GM12878 (cell line): ENCODE results near the gene JMJD6. TPM values are rescaled to one million over a fixed set of nuclear protein-coding genes. Genes with fewer than 3 reads are reported as not detected.
"Not testable (repeated sequence)": the region's sequence is repeated elsewhere in the genome, so short reads cannot be mapped to it uniquely, and the experiment has no call there.

ENCODE experiments used
- ATAC-seq: fragments of 200-7000 bp; cut with Tn5 transposase; 3 replicates; pipeline ENCODE4 v1.9.1; 2020; ENCODE audit warnings: mild to moderate bottlenecking, moderate library complexity
- BruUV-seq: library from RNA; stranded (reverse); fragments of 400-500 nt; replicated peaks from 2 replicates; lab custom pipeline; 2021; lab: Mats Ljungman, UMichigan
- CTCF ChIA-PET: fragments of 300-600 bp; sonication (Branson Sonifier 250); formaldehyde crosslinking; extraction: SDS; loops from one replicate; lab custom pipeline; 2021; ENCODE audit warnings: inconsistent platforms; lab: Yijun Ruan, JAX
- POLR2A ChIA-PET: fragments of 350-600 bp; formaldehyde crosslinking; extraction: SDS; loops from one replicate; lab custom pipeline; 2021; ENCODE audit warnings: inconsistent platforms; lab: Charles Lee
- RAD21 ChIA-PET: fragments of 300-600 bp; sonication (Branson Sonifier 250); formaldehyde crosslinking; loops from one replicate; lab custom pipeline; 2023; ENCODE audit warnings: antibody characterized with exemption; ENCODE audit not compliant: unreplicated experiment; lab: Charles Lee
- SMC1A ChIA-PET: fragments of 300-600 bp; sonication (Branson Sonifier 250); formaldehyde crosslinking; loops from one replicate; lab custom pipeline; 2023; ENCODE audit not compliant: unreplicated experiment, uncharacterized antibody; lab: Charles Lee
- DNase-seq: peaks from one replicate; pipeline ENCODE4 v3.0.0-alpha.2; 2011; ENCODE audit warnings: low read depth, low spot score
- FAIRE-seq: peaks from 3 replicates; lab custom pipeline; 2011; peaks lifted over from hg19 to GRCh38; lab: Jason Lieb, UNC
- H2AFZ ChIP-seq: 2 replicates; pipeline ENCODE4 v1.6.0; 2011; ENCODE audit warnings: low read depth, low read length, control low read depth; ENCODE audit not compliant: control insufficient read depth
- H3K27ac ChIP-seq: 2 replicates; pipeline ENCODE4 v1.5.1; 2011; ENCODE audit warnings: control low read depth; ENCODE audit not compliant: control insufficient read depth, insufficient read depth
- H3K27me3 ChIP-seq, 2 experiments: replicated peaks in 1 of 2; 2 replicates each; pipeline versions ENCODE4 v1.6.0 to v1.6.1; 2011; ENCODE audit warnings: low read length in 1 of 2; ENCODE audit not compliant: control insufficient read depth in 2 of 2, insufficient read depth in 2 of 2
- H3K36me3 ChIP-seq, 2 experiments: 2 replicates each; pipeline ENCODE4 v1.5.1; 2011; ENCODE audit warnings: low read length in 1 of 2; ENCODE audit not compliant: control insufficient read depth in 2 of 2, insufficient read depth in 2 of 2
- H3K4me1 ChIP-seq: 2 replicates; pipeline ENCODE4 v1.6.1; 2011; ENCODE audit warnings: mild to moderate bottlenecking, low read length, moderate library complexity, mixed read lengths; ENCODE audit not compliant: control insufficient read depth, insufficient read depth
- H3K4me2 ChIP-seq: 2 replicates; pipeline ENCODE4 v1.6.0; 2011; ENCODE audit warnings: control low read depth; ENCODE audit not compliant: control insufficient read depth, insufficient read depth
- H3K4me3 ChIP-seq: fragments of 200-600 bp; sonication (generic); 2 replicates; pipeline ENCODE4 v1.5.1; 2016
- H3K79me2 ChIP-seq: 2 replicates; pipeline ENCODE4 v1.6.0; 2011; ENCODE audit warnings: low read length; ENCODE audit not compliant: control insufficient read depth, insufficient read depth
- H3K9ac ChIP-seq: 2 replicates; pipeline ENCODE4 v1.8.0; 2011; ENCODE audit warnings: low read length, control low read depth, mixed read lengths; ENCODE audit not compliant: control insufficient read depth, insufficient read depth
- H3K9me3 ChIP-seq: replicated peaks from 3 replicates; pipeline ENCODE4 v1.5.1; 2011; ENCODE audit warnings: mild to moderate bottlenecking, low read length; ENCODE audit not compliant: control insufficient read depth, insufficient read depth
- H4K20me1 ChIP-seq: 2 replicates; pipeline ENCODE4 v1.6.0; 2011; ENCODE audit not compliant: control insufficient read depth, insufficient read depth
- CBX5 ChIP-seq: sonication (generic); IDR thresholded peaks from 2 replicates; pipeline ENCODE4 v1.6.1; 2016; ENCODE audit warnings: low read depth, moderate library complexity, mild to moderate bottlenecking, inconsistent platforms
- CEBPB ChIP-seq, 2 experiments: fragments of 150-350 bp in 1 of 2; IDR thresholded peaks; 2 replicates each; pipeline ENCODE4 v1.6.1; 2012 to 2014; ENCODE audit warnings: low read depth in 2 of 2, low read length in 2 of 2, borderline replicate concordance in 1 of 2, inconsistent platforms in 1 of 2
- CREM ChIP-seq: IDR thresholded peaks from 2 replicates; pipeline ENCODE4 v1.6.1; 2014; ENCODE audit warnings: antibody characterized with exemption, low read depth
- FOXK2 ChIP-seq: fragments of 450-650 bp; IDR thresholded peaks from 2 replicates; pipeline ENCODE4 v1.6.1; 2017; ENCODE audit warnings: mild to moderate bottlenecking, moderate library complexity
- GATAD2B ChIP-seq: fragments of 450-650 bp; conservative IDR thresholded peaks from 2 replicates; pipeline ENCODE4 v1.6.1; 2017; ENCODE audit warnings: low read depth, mild to moderate bottlenecking, moderate library complexity
- MEF2B ChIP-seq: fragments of 450-650 bp; IDR thresholded peaks from 2 replicates; pipeline ENCODE4 v1.6.1; 2018; ENCODE audit warnings: mild to moderate bottlenecking, moderate library complexity; ENCODE audit not compliant: partially characterized antibody, poor library complexity, severe bottlenecking
- NFIC ChIP-seq: IDR thresholded peaks from 2 replicates; pipeline ENCODE4 v1.6.1; 2012; ENCODE audit warnings: low read depth, mild to moderate bottlenecking, inconsistent platforms, low read length, moderate library complexity
- ZNF217 ChIP-seq: fragments of 450-650 bp; IDR thresholded peaks from 2 replicates; pipeline ENCODE4 v1.6.1; 2017; ENCODE audit warnings: antibody characterized with exemption, mild to moderate bottlenecking
- WGBS: methylation state at CpG from one replicate; pipeline ENCODE4 v1.1.6; 2016; ENCODE audit warnings: low lambda C conversion rate; ENCODE audit not compliant: insufficient replicate concordance, insufficient coverage; ENCODE audit errors: missing lambda C conversion rate; 5-methylcytosine and 5-hydroxymethylcytosine counted together
- in situ Hi-C: fragments of 300-500 bp; cut with MboI; formaldehyde crosslinking; loops from 9 replicates; pipeline ENCODE4 v1.14.3; 2018; ENCODE audit warnings: mixed read lengths
- intact Hi-C: fragments of 100-400 bp; cut with micrococcal nuclease; formaldehyde crosslinking; loops from one replicate; pipeline ENCODE4 v1.14.2; 2022; ENCODE audit not compliant: unreplicated experiment
- polyA plus RNA-seq, 11 experiments: library from polyadenylated mRNA; depleted of rRNA in 4 of 11; unstranded in 6 of 11; stranded (reverse) in 5 of 11; fragments of >200 nt; fragmentation: Nextera tagmentation in 4 of 11; fragmentation: Illumina TruSeq in 1 of 11; extraction: Ambion mirVana in 4 of 11; extraction: Trizol in 1 of 11; gene quantifications; 1 replicate in 1 of 11; 2 replicates in 10 of 11; pipeline versions ENCODE4 v1.2.1 to v1.2.3, GENCODE V29; 2011 to 2016; ENCODE audit warnings: inconsistent platforms in 2 of 11, missing spikeins in 2 of 11, low read depth in 1 of 11
- total RNA-seq, 4 experiments: library from RNA; depleted of rRNA in 3 of 4; stranded (reverse); fragments of >200 nt in 3 of 4; fragmentation: Illumina TruSeq in 1 of 4; extraction: Trizol in 1 of 4; gene quantifications; 2 replicates each; pipeline versions ENCODE4 v1.2.1 to v1.2.3, GENCODE V29; 2013 to 2021
- TF ChIP-seq, protein P1 (sequence below): fragments of 450-650 bp; IDR thresholded peaks from 2 replicates; pipeline ENCODE4 v1.6.1; 2017; ENCODE audit warnings: mild to moderate bottlenecking, moderate library complexity

JMJD6 gene
- total and polyA plus RNA-seq, 10 of the 15 experiments (the other 5 are each of a cell fraction or from before 2014, with no cell fraction given): 1.2 to 36.0 (median 22.2) TPM

DNA sequence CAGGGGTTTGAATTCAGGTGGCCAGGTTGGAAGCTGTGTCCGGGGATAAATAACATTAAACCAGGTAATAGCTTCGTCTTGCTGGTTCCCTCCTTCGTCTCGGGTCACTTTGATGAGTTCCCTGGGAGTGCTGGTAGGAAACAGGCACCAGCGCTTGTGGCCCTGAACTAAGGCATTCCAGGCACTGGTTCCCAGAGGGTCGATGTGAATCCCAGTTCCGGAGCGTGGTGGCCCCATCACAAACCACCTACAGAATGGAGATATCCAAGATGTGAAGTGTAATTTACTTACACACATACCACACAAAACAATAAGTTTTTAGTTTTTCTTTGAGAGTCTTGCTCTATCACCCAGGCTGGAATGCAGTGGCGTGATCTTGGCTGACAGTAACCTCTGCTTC is 2.6 kb downstream of the JMJD6 start (continued):
- TF ChIP-seq CREM (no peak), MEF2B (no peak), ZNF217 (no peak), FOXK2 (no peak), GATAD2B (no peak), NFIC (no peak), CBX5 (no peak), CEBPB (IDR thresholded peaks at IDR 0.05; ENCODE audit: borderline replicate concordance in 1 of 2, low read depth in 2 of 2, low read length in 2 of 2) (no peak)
- TF ChIP-seq, protein P1, sequence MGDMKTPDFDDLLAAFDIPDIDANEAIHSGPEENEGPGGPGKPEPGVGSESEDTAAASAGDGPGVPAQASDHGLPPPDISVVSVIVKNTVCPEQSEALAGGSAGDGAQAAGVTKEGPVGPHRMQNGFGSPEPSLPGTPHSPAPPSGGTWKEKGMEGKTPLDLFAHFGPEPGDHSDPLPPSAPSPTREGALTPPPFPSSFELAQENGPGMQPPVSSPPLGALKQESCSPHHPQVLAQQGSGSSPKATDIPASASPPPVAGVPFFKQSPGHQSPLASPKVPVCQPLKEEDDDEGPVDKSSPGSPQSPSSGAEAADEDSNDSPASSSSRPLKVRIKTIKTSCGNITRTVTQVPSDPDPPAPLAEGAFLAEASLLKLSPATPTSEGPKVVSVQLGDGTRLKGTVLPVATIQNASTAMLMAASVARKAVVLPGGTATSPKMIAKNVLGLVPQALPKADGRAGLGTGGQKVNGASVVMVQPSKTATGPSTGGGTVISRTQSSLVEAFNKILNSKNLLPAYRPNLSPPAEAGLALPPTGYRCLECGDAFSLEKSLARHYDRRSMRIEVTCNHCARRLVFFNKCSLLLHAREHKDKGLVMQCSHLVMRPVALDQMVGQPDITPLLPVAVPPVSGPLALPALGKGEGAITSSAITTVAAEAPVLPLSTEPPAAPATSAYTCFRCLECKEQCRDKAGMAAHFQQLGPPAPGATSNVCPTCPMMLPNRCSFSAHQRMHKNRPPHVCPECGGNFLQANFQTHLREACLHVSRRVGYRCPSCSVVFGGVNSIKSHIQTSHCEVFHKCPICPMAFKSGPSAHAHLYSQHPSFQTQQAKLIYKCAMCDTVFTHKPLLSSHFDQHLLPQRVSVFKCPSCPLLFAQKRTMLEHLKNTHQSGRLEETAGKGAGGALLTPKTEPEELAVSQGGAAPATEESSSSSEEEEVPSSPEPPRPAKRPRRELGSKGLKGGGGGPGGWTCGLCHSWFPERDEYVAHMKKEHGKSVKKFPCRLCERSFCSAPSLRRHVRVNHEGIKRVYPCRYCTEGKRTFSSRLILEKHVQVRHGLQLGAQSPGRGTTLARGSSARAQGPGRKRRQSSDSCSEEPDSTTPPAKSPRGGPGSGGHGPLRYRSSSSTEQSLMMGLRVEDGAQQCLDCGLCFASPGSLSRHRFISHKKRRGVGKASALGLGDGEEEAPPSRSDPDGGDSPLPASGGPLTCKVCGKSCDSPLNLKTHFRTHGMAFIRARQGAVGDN: no peak

DNA sequence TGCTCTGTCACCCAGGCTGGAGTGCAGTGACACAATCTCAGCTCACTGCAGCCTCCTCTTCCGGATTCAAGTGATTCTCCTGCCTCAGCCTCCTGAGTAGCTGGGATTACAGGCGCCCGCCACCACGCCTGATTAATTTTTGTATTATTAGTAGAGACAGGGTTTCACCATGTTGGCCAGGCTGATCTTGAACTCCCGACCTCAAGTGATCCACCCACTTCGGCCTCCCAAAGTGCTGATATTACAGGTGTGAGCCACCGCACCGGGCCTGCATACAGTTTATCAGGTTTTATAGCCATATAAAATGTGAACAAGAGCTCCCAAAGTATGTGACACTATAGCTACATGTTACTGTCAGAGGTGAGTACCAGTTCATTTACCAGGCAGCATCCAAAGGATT is 3.4 kb downstream of the JMJD6 start:
- FAIRE-seq, H3K9ac ChIP-seq, SMC1A ChIA-PET, H3K9me3 ChIP-seq, H3K4me2 ChIP-seq, H3K4me1 ChIP-seq, RAD21 ChIA-PET, ATAC-seq, H3K27ac ChIP-seq, H4K20me1 ChIP-seq, H2AFZ ChIP-seq, H3K27me3 ChIP-seq, DNase-seq, BruUV-seq, intact Hi-C loops, H3K4me3 ChIP-seq, in situ Hi-C loops: not testable (repeated sequence)
- Histone ChIP-seq H3K36me3 (peaks cover 12 to 32% of the 10 kb centered on the region in 2 experiments), H3K79me2 (peaks cover 44% of the 10 kb centered on the region)
- POLR2A ChIA-PET: interaction anchor here (0.6 to 1.9 kb wide), 2 partner anchors 10 to 345 kb away, joined by 3 to 5 read pairs; no protein-coding TSS in a partner anchor
- CTCF ChIA-PET: interaction anchor here (0.6 to 7.2 kb wide), 4 partner anchors 8 to 15 kb away, joined by 3 to 65 read pairs (median 4); no protein-coding TSS in a partner anchor
- WGBS: 98% methylated on average over 8 of the region's 8 CpGs
